GM23338 (cell line): ENCODE measurements around the gene CRYBA1. TPM values are rescaled to one million over a fixed set of nuclear protein-coding genes. Genes with fewer than 3 reads are reported as not detected.

Experiments
- ATAC-seq: fragments of 200-7000 bp; cut with Tn5 transposase; 3 replicates; pipeline ENCODE4 v1.9.1; 2020
- DNase-seq: peaks from one replicate; pipeline ENCODE4 v3.0.0-alpha.2; 2015; ENCODE audit warnings: low spot score
- H2AFZ ChIP-seq: fragments of 200-600 bp; sonication (generic); 2 replicates; pipeline ENCODE4 v1.8.0; 2016; ENCODE audit warnings: antibody characterized with exemption, mild to moderate bottlenecking, moderate library complexity
- H3F3A ChIP-seq: fragments of 200-600 bp; sonication (generic); replicated peaks from 2 replicates; pipeline ENCODE4 v1.8.0; 2017; ENCODE audit warnings: antibody characterized with exemption, mixed run types, low read depth
- H3K27ac ChIP-seq: fragments of 200-600 bp; sonication (generic); 2 replicates; pipeline ENCODE4 v1.6.1; 2016; ENCODE audit warnings: low read depth
- H3K27me3 ChIP-seq: fragments of 200-600 bp; sonication (generic); 2 replicates; pipeline ENCODE4 v1.8.0; 2016; ENCODE audit warnings: mild to moderate bottlenecking, mixed run types, moderate library complexity; ENCODE audit not compliant: insufficient read depth
- H3K36me3 ChIP-seq: fragments of 200-600 bp; sonication (generic); 2 replicates; pipeline ENCODE4 v1.8.0; 2016; ENCODE audit warnings: mild to moderate bottlenecking; ENCODE audit not compliant: insufficient read depth
- H3K4me1 ChIP-seq: fragments of 200-600 bp; sonication (generic); 2 replicates; pipeline ENCODE4 v1.8.0; 2016; ENCODE audit warnings: mild to moderate bottlenecking, moderate library complexity; ENCODE audit not compliant: insufficient read depth
- H3K4me2 ChIP-seq: fragments of 200-600 bp; sonication (generic); 2 replicates; pipeline ENCODE4 v1.7.1; 2017; ENCODE audit warnings: mixed run types
- H3K4me3 ChIP-seq: fragments of 200-600 bp; sonication (generic); 2 replicates; pipeline ENCODE4 v1.6.1; 2016; ENCODE audit warnings: mixed run types
- H3K79me2 ChIP-seq: fragments of 200-600 bp; sonication (generic); replicated peaks from 2 replicates; pipeline ENCODE4 v1.8.0; 2017; ENCODE audit warnings: mild to moderate bottlenecking; ENCODE audit not compliant: insufficient read depth
- H3K9me2 ChIP-seq: fragments of 200-600 bp; sonication (generic); 2 replicates; pipeline ENCODE4 v1.8.0; 2017; ENCODE audit not compliant: insufficient read depth
- H4K20me1 ChIP-seq: fragments of 200-600 bp; sonication (generic); replicated peaks from 2 replicates; pipeline ENCODE4 v1.8.0; 2017; ENCODE audit warnings: mild to moderate bottlenecking; ENCODE audit not compliant: insufficient read depth
- H3K27ac Mint-ChIP-seq: 2 replicates; pipeline ENCODE4 v1.8.0; 2020; ENCODE audit warnings: inconsistent platforms, mild to moderate bottlenecking, moderate library complexity, mixed read lengths
- H3K27me3 Mint-ChIP-seq: 3 replicates; pipeline ENCODE4 v1.8.0; 2022; ENCODE audit warnings: low read depth, mild to moderate bottlenecking, moderate library complexity, mixed read lengths, inconsistent platforms; ENCODE audit not compliant: insufficient read depth, poor library complexity
- H3K36me3 Mint-ChIP-seq: 3 replicates; pipeline ENCODE4 v1.8.0; 2021; ENCODE audit warnings: low read depth, mild to moderate bottlenecking, inconsistent platforms, moderate library complexity, mixed read lengths
- H3K4me1 Mint-ChIP-seq: 3 replicates; pipeline ENCODE4 v1.8.0; 2020; ENCODE audit warnings: mild to moderate bottlenecking, inconsistent platforms, mixed read lengths
- H3K4me3 Mint-ChIP-seq: 3 replicates; pipeline ENCODE4 v1.8.0; 2021; ENCODE audit warnings: moderate library complexity, mild to moderate bottlenecking, inconsistent platforms, mixed read lengths
- H3K9me3 Mint-ChIP-seq: 3 replicates; pipeline ENCODE4 v1.8.0; 2020; ENCODE audit warnings: moderate library complexity, mild to moderate bottlenecking, inconsistent platforms, mixed read lengths
- CREB1 ChIP-seq: fragments of 250-450 bp; sonication (Bioruptor Pico); IDR thresholded peaks from 2 replicates; pipeline ENCODE4 v1.5.0; 2020; ENCODE audit warnings: low read depth, mild to moderate bottlenecking, moderate library complexity
- ETS1 ChIP-seq: IDR thresholded peaks from 2 replicates; pipeline ENCODE4 v1.6.1; 2016; ENCODE audit warnings: antibody characterized with exemption
- EZH2 ChIP-seq: fragments of 200-600 bp; sonication (generic); IDR thresholded peaks from one replicate; pipeline ENCODE4 v1.8.0; 2017; ENCODE audit warnings: antibody characterized with exemption, mild to moderate bottlenecking, low read depth; ENCODE audit not compliant: unreplicated experiment
- JUNB ChIP-seq: IDR thresholded peaks from one replicate; pipeline ENCODE4 v1.6.1; 2016; ENCODE audit warnings: antibody characterized with exemption; ENCODE audit not compliant: unreplicated experiment
- STAT1 ChIP-seq: IDR thresholded peaks from one replicate; pipeline ENCODE4 v1.6.1; 2016; ENCODE audit warnings: antibody characterized with exemption; ENCODE audit not compliant: unreplicated experiment
- ZNF462 ChIP-seq: fragments of 250-450 bp; sonication (Bioruptor Pico); IDR thresholded peaks from 2 replicates; pipeline ENCODE4 v1.5.0; 2020; ENCODE audit warnings: mild to moderate bottlenecking, moderate library complexity
- polyA plus RNA-seq: library from polyadenylated mRNA; unstranded; fragments of >200 nt; fragmentation: Nextera tagmentation; extraction: Ambion mirVana; gene quantifications from 2 replicates; pipeline ENCODE4 v1.2.1, GENCODE V29; 2016
- total RNA-seq: library from RNA; depleted of rRNA; stranded (reverse); fragments of >200 nt; shearing (Covaris generic); gene quantifications from 2 replicates; pipeline ENCODE4 v1.2.3, GENCODE V29; 2014

The CRYBA1 gene
- total and polyA plus RNA-seq, 2 experiments from 2014 or later = not detected

GRCh38 chr17:29240477-29240876, 6.2 kb upstream of the CRYBA1 start:
- no peak for DNase-seq
- H2AFZ ChIP-seq = no peak overlapping the region; the same call in 1 of the 2 replicates

More at GRCh38 chr17:29240477-29240876, 6.2 kb upstream of the CRYBA1 start:
- no peaks in the 10 kb centered on the region for H3K27me3 ChIP-seq
- Mint-ChIP-seq H3K27ac (peak overlapping the region; percentile 39; the same call in 1 of the 2 replicates), H3K9me3 (no peaks in the 10 kb centered on the region), H3K27me3 (no peaks in the 10 kb centered on the region), H3K4me3 (no peak overlapping the region), H3K4me1 (peaks cover 17% of the 10 kb centered on the region), H3K36me3 (no peaks in the 10 kb centered on the region)
- no peaks in the 10 kb centered on the region for H3K36me3 ChIP-seq
- no peak overlapping the region for H3K4me3 ChIP-seq
- peak overlapping the region; percentile 30; the same call in 1 of the 2 replicates for H3K4me2 ChIP-seq
- H3K27ac ChIP-seq = no peak overlapping the region
- H3K79me2 ChIP-seq = no peaks in the 10 kb centered on the region
- H3K4me1 ChIP-seq = peaks cover 21% of the 10 kb centered on the region
- no peaks in the 10 kb centered on the region for H4K20me1 ChIP-seq
- H3F3A ChIP-seq = no peaks in the 10 kb centered on the region
- H3K9me2 ChIP-seq = no peaks in the 10 kb centered on the region
- TF ChIP-seq ZNF462 (CRISPR knock-in tag) = no peak
- no peak for TF ChIP-seq EZH2
- TF ChIP-seq JUNB = no peak
- no peak for TF ChIP-seq STAT1
- TF ChIP-seq ETS1 = no peak
- no peak for TF ChIP-seq CREB1 (CRISPR knock-in tag)
- peak; percentile 22 for ATAC-seq
